Left lung (tissue), 10 donors: ENCODE measurements around the gene INPP5D. TPM values are rescaled to one million over a fixed set of nuclear protein-coding genes. Genes with fewer than 3 reads are reported as not detected.
"Not testable (repeated sequence)": the region's sequence is repeated elsewhere in the genome, so short reads cannot be mapped to it uniquely, and the experiment has no call there.

Experiments
- ATAC-seq: fragments of 200-7000 bp; cut with Tn5 transposase; one replicate; pipeline ENCODE4 v1.9.1; 2020; ENCODE audit warnings: moderate library complexity
- DNase-seq, 4 donors: peaks; one replicate each; pipeline ENCODE4 v3.0.0-alpha.2; 2013 to 2020
- H3K27ac ChIP-seq, 2 donors: fragments of 200-600 bp; sonication (generic) in 1 of 2; one replicate each; pipeline versions ENCODE4 v1.5.0 to v1.8.0; 2020 to 2021
- H3K27me3 ChIP-seq, 2 donors: fragments of 200-600 bp; sonication (generic) in 1 of 2; one replicate each; pipeline versions ENCODE4 v1.5.0 to v1.8.0; 2020 to 2021
- H3K36me3 ChIP-seq, 2 donors: fragments of 200-600 bp; sonication (generic) in 1 of 2; one replicate each; pipeline versions ENCODE4 v1.5.0 to v1.8.0; 2020 to 2021
- H3K4me1 ChIP-seq, 2 donors: fragments of 200-600 bp; one replicate each; pipeline ENCODE4 v1.8.0; 2021
- H3K4me3 ChIP-seq, 2 donors: fragments of 200-600 bp; sonication (generic) in 1 of 2; one replicate each; pipeline versions ENCODE4 v1.5.0 to v1.8.0; 2020 to 2021; ENCODE audit warnings: mild to moderate bottlenecking in 1 of 2
- H3K9me3 ChIP-seq, 2 donors: fragments of 200-600 bp; sonication (generic) in 1 of 2; one replicate each; pipeline versions ENCODE4 v1.5.0 to v1.8.0; 2020 to 2021
- intact Hi-C, 2 donors: fragments of 100-400 bp; cut with DNase I; formaldehyde crosslinking; loops; one replicate each; pipeline versions ENCODE4 v1.11.2 to v1.14.2; 2022
- polyA plus RNA-seq, 6 donors: library from polyadenylated mRNA; unstranded; fragments of 120-200 nt; gene quantifications; one replicate each; pipeline ENCODE4 v1.2.1, GENCODE V29; 2013; ENCODE audit not compliant: insufficient read length in 6 of 6
- total RNA-seq, 2 donors: library from RNA; stranded (reverse); fragmentation: NEBNext Ultra II Directional; extraction: Animal tissue kit (Norgen Biotek cat#: 25700); gene quantifications; one replicate each; pipeline ENCODE4 v1.2.1, GENCODE V29; 2021
- TF ChIP-seq, protein P1 (sequence below), 2 donors: fragments of 200-600 bp; sonication (generic) in 1 of 2; IDR thresholded peaks; one replicate each; pipeline versions ENCODE4 v1.5.0 to v1.8.0; 2021; ENCODE audit warnings: antibody characterized with exemption in 2 of 2
- donor health status: DM: no; HTN: yes; CAD: no.
- donor health status: DM: no; HTN: no; CAD: no.

INPP5D gene
- total and polyA plus RNA-seq, 8 donors = 10.8 to 40.5 (median 15.0) TPM

DNA sequence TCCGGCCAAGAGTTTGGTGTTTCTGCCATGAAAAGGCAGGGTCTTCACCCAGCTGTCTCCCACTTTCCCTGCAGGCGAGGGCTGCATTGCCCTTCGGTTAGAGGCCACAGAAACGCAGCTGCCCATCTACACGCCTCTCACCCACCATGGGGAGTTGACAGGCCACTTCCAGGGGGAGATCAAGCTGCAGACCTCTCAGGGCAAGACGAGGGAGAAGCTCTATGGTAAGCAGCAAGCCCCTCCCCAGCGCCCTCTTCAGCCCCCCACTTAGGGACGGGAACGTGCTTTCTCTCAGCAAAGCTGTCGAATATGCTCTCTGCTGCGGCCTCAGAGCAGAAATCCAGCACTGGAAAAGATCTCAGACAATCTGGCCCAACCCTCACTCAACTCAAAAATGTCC, 133.6 kb downstream of the INPP5D start:
- no peak for ATAC-seq
- Histone ChIP-seq H3K36me3 (peaks cover 0 to 88% of the 10 kb centered on the region in 2 donors), H3K27me3 (no peaks in the 10 kb centered on the region), H3K4me3 (no peak overlapping the region), H3K4me1 (peaks cover 0 to 10% of the 10 kb centered on the region in 2 donors), H3K27ac (no peak overlapping the region), H3K9me3 (no peaks in the 10 kb centered on the region)
- TF ChIP-seq, protein P1, sequence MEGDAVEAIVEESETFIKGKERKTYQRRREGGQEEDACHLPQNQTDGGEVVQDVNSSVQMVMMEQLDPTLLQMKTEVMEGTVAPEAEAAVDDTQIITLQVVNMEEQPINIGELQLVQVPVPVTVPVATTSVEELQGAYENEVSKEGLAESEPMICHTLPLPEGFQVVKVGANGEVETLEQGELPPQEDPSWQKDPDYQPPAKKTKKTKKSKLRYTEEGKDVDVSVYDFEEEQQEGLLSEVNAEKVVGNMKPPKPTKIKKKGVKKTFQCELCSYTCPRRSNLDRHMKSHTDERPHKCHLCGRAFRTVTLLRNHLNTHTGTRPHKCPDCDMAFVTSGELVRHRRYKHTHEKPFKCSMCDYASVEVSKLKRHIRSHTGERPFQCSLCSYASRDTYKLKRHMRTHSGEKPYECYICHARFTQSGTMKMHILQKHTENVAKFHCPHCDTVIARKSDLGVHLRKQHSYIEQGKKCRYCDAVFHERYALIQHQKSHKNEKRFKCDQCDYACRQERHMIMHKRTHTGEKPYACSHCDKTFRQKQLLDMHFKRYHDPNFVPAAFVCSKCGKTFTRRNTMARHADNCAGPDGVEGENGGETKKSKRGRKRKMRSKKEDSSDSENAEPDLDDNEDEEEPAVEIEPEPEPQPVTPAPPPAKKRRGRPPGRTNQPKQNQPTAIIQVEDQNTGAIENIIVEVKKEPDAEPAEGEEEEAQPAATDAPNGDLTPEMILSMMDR (IDR thresholded peaks at IDR 0.05) = no peak
- intact Hi-C loops = no loop called here
- no peak for DNase-seq

DNA sequence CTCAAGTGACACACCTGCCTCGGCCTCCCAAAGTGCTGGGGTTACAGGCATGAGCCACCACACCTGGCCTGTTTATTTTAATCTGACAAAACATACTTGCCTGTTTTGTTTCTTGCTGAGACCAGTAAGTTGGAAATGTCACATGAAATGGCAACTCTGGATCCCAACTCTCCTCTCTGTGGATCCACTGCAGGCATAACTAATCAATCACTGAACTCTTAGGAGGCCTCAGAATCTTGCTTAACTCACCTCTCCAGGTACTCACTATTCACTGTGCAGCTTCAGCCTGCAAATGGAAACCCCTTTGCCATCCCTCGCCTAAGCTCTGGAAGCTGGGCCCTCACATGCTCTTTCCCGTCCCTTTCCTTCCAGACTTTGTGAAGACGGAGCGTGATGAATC, 134.9 kb downstream of the INPP5D start:
- intact Hi-C loops = no loop called here
- TF ChIP-seq, protein P1 (IDR thresholded peaks at IDR 0.05) = no peak
- Histone ChIP-seq H3K27ac (no peak overlapping the region), H3K4me1 (peaks cover 0 to 10% of the 10 kb centered on the region in 2 donors), H3K27me3 (no peaks in the 10 kb centered on the region), H3K36me3 (peaks cover 0 to 88% of the 10 kb centered on the region in 2 donors), H3K9me3 (no peaks in the 10 kb centered on the region), H3K4me3 (no peak overlapping the region)
- ATAC-seq (no peak), DNase-seq (no peak)

DNA sequence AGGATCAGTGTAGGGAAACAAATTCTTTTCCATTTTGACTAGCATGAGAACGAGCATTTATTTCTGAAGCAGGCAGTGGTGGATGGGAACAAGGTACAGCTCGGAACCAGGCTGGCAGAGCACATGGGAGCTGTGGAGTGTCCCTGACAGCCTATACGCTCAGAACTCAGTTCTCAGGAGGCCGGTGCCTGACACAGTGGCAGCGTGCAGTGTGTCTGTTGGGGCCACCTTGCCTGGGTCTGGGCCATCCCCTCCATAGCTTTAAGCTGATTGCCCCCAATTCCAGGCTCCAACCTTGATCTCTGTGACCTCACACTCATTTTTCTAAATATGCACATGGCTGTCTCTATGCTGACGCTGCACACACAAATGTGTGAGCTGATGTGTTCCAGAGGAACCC, 136.9 kb downstream of the INPP5D start:
- Histone ChIP-seq H3K9me3 (no peaks in the 10 kb centered on the region), H3K27ac (no peak overlapping the region), H3K4me3 (no peak overlapping the region), H3K36me3 (peaks cover 0 to 89% of the 10 kb centered on the region in 2 donors), H3K4me1 (peaks cover 0 to 5% of the 10 kb centered on the region in 2 donors), H3K27me3 (no peaks in the 10 kb centered on the region)
- ATAC-seq (no peak), DNase-seq (no peak)
- TF ChIP-seq, protein P1 (IDR thresholded peaks at IDR 0.05) = no peak
- intact Hi-C loops = no loop called here

DNA sequence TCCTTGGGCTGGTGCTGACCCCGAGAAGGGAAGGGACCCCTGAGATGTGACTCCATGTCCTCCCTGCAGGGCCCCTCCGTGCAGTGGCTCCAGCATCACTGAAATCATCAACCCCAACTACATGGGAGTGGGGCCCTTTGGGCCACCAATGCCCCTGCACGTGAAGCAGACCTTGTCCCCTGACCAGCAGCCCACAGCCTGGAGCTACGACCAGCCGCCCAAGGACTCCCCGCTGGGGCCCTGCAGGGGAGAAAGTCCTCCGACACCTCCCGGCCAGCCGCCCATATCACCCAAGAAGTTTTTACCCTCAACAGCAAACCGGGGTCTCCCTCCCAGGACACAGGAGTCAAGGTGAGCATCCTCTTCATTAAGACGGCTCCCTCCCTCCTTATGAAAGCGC, 137.9 kb downstream of the INPP5D start:
- DNase-seq = no peak
- intact Hi-C loops = no loop called here
- Histone ChIP-seq H3K4me1 (peaks cover 0 to 15% of the 10 kb centered on the region in 2 donors), H3K36me3 (peaks cover 0 to 95% of the 10 kb centered on the region in 2 donors), H3K4me3 (no peak overlapping the region), H3K9me3 (peaks cover 0 to 2% of the 10 kb centered on the region in 2 donors), H3K27me3 (no peaks in the 10 kb centered on the region), H3K27ac (no peak overlapping the region)
- ATAC-seq = no peak
- TF ChIP-seq, protein P1 (IDR thresholded peaks at IDR 0.05) = no peak

DNA sequence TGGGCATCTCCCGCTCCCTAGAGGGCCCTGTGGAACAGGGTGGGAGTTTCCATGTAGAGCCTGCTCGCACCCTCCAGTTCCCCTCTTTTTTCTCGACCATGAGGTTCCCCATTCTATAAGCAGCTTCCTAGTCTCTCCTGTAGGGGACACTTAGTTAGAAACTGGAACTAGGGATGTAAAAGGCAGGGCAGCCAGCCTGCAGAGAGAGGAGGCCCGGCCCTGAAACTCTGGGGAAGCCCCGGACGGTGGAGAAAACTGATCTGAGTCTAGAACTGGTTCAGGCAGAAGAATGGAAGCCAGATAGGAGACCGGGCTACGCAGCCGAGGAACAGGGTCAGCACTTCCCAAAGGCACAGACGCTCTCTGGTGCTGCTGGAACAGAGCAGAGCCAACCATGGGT, 139.7 kb downstream of the INPP5D start:
- peaks cover 0 to 91% of the 10 kb centered on the region in 2 donors for H3K36me3 ChIP-seq
- TF ChIP-seq, protein P1 (IDR thresholded peaks at IDR 0.05) = no peak
- peaks cover 0 to 18% of the 10 kb centered on the region in 2 donors for H3K4me1 ChIP-seq
- H3K27me3 ChIP-seq = peaks cover 0 to 6% of the 10 kb centered on the region in 2 donors
- no peak for ATAC-seq
- intact Hi-C loops = no loop called here
- H3K9me3 ChIP-seq = peaks cover 0 to 2% of the 10 kb centered on the region in 2 donors
- H3K27ac ChIP-seq = no peak overlapping the region
- DNase-seq = no peak
- no peak overlapping the region for H3K4me3 ChIP-seq

DNA sequence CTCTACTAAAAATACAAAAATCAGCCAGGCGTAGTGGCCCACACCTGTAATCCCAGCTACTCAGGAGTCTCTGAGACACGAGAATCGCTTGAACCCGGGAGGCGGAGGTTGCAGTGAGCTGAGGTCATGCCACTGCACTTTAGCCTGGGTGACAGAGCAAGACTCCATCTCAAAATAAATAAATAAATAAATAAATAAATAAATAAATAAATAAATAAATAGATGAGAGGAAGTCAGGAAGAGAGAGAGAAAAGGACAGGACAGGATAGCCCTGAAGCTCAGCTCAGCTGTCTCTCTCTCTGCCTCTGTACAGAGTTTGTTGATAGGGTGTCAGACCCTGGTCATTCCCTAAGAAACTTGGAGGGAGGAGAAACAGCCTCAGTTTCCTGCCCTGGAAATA, 140.6 kb downstream of the INPP5D start:
- H3K4me3 ChIP-seq, H3K27ac ChIP-seq, H3K27me3 ChIP-seq, DNase-seq, H3K9me3 ChIP-seq, ATAC-seq, intact Hi-C loops: not testable (repeated sequence)
- Histone ChIP-seq H3K4me1 (peaks cover 0 to 18% of the 10 kb centered on the region in 2 donors), H3K36me3 (peaks cover 0 to 90% of the 10 kb centered on the region in 2 donors)
